GM18907 (cell line): ENCODE data around the gene IQSEC1.
A peak's percentile ranks its signal among the peaks of the same experiment; 100 is the strongest.

ENCODE experiments used
- ATAC-seq: cut with Tn5 transposase; IDR thresholded peaks from one replicate; pipeline ENCODE4 v1.9.1; 2021; ENCODE audit warnings: mild to moderate bottlenecking, moderate library complexity; ENCODE audit not compliant: unreplicated experiment

The IQSEC1 gene

DNA sequence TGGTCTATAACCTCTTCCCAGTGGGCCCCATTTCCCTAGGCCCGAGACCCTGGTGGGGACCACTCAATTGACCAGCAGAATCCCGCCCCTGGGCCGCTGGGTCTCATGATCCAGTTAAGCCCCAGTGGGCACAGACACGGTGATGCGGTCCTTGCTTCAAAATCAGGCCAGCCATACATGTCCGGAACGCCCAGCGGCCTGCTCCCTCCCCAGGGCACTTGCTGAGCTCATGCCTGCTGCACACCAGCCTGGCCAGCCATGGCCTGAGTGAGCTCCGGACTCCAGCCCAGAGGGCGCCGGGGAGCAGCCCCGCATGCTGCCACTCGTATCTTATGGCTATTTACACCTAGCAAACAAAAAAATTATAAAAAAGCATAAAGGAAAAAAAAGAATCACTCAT lies 34.4 kb upstream of the IQSEC1 start:
- ATAC-seq = no peak

DNA sequence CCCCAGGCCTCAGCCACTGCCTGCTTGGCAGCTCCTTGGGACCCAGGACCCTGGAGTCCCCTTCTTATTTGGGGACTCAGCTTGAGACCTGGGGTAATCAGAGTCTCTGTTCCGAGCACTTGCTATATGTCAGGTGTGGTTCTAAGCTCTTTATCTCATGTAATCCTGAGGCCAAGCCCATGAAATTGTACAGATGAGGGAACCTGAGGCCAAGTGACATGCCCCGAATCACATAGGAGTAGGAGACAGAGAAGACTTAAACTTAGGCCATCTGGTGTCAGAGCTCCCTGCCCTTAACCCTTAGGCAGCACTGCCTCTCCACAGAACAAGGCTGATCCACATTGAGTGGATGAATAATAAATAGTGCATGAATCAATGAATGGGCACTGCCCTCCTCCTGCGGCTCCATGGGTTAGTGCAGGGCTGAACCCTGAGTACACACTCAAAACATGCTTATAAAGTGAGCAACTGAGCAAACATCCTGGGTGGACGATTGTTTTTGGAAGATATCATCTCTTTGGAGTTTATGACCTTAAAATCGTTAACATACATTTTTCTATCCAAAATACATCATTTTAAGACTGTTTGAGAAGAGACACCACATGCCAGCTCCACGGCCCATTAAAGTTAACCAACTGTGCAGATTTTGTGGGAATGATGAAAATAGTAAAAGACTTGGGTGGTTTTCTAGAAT lies 33.2 kb upstream of the IQSEC1 start:
- no peak for ATAC-seq

DNA sequence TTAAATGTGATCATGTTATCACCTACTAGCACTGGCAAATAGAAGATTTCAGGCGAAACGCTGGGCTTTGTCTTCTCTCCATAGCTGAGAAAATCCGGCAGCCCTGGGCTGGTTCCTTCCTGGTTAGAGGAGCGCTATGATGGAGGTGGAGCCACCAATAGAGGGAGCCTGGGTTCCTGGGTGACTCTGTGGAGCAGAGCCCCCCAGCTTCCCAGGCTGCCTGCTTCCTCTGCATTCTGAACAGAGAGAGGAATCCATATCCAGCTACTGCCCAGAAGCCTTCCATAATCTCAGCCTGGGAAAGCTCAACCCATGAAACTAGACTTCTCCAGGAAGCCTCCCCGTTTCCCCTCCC lies 32.6 kb upstream of the IQSEC1 start:
- ATAC-seq = no peak

DNA sequence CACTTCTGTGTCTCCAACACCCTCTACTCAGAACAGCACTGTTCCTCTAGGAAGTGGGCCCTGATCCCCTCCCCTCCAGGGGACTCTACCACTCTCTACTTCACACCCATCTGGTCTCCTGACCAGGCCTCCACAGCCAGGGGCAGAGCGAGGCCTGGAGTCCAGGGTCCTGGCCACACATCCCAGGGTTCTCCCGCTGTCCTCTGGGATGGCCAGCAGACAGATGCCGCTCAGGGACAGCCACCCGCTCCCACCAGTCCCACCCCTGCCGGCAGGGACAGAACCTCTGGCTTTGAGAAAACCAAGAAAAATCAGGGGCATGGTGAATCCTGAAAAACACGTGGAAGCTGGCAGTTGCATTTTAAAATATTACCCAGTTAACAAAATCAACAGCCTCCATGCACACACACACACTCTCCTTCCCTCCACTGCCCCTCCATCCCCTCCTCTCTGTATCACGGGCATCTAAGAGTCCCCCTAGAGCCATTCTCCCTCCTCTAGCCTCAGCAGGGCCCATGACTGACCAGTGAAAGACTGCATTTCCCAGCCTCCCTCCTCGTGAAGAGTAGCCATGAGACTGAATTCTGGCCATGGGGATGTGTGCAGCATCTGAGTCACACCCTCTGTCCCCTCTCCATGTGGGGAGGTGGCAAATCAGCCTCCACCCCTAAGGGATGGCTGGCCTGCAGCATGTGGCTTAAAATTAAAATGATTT lies 32.1 kb upstream of the IQSEC1 start:
- no peak for ATAC-seq

DNA sequence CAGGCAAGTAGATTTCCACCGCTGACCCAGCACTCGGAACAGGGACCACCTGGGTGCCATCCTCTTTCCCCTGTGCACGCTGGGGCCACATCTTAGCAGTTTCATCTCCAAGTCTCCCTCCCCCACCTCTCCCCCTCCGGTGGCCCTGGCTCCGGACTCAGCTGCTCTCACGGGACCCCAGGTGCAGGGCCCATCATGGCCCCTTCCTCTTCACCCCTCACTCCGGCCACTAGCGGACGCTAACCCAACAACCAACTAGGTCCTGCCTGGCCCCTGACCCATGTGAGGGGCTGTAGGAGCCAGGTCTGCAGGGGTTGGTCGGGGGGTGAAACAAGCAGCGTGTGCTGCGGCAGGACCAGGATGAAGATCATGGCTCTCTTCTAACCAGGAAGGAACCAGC lies 31.3 kb upstream of the IQSEC1 start:
- no peak for ATAC-seq

DNA sequence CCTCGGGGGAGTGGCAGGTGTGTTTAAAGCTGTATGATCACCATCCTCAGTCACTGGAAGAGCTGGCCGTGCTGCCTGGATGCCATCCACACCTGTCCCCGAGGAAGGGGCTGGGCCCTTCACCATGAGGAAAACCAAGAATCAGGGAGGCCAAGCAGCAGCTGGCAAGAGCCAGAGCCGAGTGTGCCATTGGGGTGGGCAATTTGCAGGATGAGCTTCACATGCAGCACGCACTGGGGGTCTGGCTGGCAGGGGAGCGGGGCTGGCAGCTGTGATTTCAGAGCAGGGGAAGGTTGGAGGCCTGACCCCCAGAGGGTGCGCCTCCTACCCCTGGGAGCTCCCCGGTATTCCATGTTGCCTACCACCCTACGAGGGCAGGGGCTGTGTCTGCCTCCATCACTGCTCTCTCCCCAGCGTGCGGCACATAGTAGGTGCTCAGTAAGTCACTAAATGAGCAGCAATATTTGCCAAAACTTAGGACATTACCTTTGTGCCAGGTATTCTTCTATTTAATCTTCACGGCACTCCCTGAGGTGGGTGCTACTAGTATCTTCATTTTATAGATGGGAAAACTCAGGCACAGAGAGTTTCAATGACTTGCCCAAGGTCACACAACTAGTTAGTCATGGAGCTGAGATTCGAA lies 30.3 kb upstream of the IQSEC1 start:
- no peak for ATAC-seq

DNA sequence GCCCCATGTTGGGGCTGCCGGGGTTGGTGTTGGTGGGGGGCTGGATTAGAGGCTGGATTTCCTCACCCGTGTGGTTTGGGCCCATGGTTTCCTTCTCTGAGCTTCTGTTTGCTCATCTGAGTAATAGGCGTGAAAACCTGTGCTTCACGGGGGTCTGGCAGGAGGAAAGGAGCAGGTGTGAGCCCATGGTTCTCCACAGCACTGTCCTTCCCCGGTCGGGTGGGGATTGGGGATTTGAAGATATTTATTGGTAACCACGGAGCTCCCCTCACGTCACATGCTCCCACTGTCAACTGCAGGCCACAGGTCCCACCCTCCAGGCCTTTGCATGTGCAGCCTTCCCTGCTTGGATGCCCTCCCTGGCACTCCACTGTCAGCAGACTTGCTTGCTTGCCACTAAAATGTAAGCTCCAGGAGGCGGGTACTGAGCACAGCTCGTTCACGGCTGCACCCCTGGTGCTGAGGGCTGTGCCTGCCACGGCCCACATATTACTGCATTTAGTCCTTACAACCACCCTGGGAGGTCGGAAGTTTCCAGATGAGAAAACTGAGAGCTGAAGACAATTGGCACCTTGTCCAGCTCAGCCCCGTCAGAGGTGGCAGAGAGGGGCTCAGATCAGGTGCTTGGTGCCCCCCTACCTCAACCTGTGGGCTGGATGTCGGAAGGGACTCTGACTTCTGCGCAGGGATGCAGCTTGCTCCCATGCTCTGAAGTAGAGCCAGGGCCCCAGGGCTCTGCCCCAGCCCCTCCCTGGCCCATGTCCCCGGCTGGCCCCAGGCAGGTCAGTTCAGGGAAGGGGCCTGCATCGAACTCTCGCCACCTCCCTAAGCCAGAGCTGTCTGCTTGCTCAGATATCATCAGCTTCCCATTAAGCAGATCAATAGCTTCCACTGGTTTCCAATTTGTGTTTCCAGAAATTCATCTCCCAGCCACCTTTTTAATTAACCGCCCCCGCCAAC lies 29.4 kb upstream of the IQSEC1 start:
- ATAC-seq = no peak

DNA sequence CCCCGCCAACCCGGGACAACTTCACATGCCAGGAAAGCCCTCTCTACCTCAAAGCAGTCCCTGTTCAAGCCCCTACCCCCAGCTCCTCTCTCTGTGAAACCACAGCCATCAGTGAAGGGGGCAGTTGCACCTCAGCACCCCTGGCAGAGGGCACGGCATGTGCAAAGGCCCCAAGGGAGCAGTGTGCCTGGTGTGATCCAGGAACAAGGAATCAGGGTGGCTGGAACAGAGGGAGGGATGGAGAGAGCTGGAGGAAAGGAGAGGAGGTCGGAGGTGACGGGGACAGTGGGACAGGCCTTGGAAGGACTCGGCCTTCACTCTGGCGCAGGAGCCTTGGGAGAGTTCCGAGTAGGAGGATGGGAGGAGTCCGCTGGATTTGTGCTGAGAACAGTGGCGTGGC lies 26.5 kb upstream of the IQSEC1 start:
- no peak for ATAC-seq

DNA sequence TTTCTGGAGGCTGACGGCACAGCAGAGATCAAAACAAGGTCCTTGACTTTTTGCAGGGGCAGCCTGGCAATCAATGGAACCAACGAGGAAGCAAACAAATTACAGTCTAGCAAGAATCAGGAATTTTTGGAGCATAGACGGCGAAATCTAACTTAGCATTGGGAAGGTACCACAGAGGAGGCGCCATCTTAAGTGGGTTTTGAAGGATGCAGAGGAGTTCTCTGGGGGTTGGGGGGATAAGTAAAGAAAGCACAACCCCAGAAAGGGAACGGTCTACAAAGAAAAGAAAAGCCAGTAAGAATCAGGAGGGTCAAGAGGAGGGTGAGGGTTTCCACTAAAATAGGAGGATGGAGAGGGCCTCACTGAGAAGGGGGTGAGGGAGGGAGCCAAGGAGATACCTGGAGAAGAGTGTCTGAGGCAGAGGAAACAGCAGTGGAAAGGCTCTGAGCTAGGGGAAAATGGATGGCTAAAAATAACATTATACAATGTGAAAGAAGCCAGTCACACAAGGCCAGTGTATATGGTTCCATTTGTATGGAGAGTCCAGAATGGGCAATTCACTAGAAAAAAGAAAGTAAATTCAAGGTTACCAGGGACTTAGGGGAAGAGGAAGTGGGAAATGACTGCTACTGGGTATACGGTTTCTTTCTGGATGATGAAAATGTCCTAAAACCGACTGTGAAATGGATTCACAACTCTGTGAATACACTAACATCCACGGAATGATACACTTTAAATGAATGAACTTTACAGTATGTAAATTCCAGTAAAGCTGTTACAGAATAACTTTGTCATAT lies 25.2 kb upstream of the IQSEC1 start:
- no peak for ATAC-seq

DNA sequence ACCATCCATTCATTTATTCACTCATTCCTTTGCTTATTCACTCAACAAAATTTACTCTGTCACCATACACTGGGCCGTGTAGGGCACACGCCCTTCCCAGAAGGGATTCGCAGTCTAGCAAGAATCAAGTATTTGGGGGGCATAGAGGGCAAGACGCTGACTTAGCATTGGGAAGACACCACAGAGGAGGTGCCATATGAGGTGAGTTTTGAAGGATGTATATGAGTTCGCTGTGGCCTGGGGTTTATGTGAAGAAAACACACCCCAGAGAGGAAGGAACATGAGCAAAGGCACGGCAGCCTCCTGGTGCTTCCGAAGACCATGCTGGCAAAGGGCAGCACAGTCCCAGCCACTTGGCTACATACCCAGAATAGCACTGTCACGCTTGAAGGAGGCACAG lies 23.1 kb upstream of the IQSEC1 start:
- ATAC-seq = no peak

DNA sequence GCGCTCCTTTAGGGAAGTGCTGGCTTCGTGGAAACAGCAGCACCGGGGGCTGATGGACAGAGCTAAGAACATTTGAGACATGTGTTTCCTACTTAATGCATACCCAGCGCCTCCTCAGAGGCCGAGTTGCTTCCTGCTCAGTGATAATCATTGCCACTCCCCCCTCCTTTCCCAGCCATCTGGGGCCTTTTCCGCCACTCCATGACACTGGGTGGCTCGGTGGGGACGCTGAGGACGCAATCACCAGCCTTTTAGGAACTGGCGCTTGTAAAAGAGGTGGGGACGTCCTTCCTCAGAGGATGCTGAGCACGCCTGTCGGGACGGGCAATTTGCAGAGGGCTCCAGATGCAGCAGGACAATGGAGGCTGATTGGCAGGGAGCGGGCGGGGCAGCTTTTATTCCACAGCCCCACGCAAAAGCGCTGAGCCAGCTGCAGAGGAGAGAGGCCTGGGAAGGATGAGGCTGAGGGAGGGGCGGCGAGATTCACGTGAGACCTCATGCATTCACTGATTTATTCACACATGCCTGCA lies 22.2 kb upstream of the IQSEC1 start:
- no peak for ATAC-seq

DNA sequence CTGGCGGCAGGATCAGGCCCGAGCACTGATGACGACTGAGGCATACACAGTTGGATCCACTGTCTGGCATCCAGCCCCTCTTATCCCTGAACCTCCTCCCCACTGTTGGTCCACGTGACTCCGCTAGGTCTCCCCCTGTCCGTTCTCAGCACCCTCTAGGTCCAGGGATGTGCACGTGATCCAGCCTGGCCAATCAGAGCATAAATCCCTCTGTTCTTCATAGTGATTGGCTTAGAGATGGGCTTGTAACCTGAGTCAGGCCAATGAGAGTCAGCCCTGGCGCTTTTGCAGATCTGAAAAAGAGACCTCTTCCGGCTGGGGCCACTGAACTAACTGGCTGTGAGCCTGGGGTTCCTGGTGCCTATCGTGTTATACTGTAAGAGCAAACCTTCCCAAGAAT lies 20.5 kb upstream of the IQSEC1 start:
- ATAC-seq = no peak

DNA sequence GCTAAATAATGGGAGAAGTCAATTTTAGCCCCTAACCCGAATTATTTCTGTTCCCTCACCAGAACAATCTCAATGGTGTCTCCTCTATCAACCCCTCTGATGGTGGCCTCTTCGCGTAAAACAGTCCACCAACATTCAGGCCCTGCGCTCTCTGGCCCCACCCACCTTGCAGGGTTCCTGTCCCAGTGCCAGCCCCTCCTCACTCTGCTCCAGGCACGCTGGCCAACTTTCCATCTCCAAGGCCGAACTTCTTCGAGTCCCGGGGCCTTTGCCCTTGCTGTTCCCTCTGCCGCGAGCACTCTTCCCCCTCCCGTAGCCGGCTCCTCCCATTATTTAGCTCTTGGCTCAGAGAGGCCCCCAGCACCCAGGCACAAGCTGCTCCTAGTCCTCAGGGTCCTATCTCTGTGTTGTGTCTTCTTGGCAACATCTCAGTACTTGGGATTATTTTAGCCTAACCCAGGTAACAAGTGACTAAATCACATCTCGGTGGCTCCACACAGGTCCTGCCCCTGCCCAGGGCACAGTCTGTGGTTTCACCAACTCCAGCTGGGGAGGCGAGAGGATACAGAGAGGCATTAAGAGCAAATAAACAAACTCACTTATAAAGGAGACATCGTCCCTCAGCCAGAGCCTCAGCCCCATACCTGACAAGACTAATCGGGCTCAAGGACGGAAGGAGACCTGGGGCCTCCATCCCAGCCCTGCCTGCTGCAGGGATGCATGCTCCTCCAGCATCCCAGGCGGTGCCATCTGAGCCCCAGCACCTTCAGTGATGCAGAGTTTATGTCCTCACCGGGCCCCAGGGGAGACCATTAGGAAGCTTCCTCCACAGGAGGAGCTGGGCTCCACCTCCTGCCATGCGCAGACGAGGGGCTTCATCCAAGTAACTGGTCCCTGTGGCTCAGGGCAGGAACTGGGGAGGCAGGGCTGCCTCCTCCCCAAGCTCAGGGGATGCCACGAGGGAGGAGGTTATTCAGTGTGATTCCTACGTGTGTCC lies 19.7 kb upstream of the IQSEC1 start:
- ATAC-seq = no peak

DNA sequence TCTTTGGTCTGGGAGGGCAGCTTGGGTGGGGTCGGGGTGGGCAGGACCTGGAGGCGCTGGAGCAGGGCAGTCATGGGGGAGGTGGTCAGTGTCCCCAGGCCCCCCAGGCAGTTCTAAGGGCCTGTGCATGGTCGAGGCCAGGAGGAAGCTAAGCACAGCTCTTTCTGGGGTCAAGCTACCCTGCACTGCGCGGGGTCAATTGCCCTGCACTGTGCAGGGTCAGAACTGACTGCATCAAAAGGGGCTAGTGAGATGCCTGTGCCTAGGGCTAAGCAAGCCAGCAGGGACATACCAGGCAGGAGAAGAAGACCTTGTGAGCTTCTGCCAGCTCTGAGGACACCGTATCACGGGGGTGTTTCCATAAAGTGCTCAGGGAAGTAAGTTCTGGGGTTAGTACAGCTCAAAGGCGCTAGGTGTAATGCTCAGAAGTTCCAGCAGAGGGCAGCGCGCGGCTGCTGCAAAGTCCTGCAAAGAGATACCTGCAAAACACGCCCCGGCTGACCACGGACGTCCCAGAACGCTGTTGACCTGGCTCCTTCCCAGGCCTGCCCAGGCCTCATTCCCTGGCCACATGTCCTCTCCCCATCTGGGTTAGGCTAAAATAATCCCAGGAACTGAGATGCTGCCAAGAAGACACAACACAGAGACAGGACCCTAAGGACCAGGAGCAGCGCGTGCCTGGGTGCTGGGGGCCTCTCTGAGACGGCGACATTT lies 18.8 kb upstream of the IQSEC1 start:
- peak; percentile 67 for ATAC-seq

DNA sequence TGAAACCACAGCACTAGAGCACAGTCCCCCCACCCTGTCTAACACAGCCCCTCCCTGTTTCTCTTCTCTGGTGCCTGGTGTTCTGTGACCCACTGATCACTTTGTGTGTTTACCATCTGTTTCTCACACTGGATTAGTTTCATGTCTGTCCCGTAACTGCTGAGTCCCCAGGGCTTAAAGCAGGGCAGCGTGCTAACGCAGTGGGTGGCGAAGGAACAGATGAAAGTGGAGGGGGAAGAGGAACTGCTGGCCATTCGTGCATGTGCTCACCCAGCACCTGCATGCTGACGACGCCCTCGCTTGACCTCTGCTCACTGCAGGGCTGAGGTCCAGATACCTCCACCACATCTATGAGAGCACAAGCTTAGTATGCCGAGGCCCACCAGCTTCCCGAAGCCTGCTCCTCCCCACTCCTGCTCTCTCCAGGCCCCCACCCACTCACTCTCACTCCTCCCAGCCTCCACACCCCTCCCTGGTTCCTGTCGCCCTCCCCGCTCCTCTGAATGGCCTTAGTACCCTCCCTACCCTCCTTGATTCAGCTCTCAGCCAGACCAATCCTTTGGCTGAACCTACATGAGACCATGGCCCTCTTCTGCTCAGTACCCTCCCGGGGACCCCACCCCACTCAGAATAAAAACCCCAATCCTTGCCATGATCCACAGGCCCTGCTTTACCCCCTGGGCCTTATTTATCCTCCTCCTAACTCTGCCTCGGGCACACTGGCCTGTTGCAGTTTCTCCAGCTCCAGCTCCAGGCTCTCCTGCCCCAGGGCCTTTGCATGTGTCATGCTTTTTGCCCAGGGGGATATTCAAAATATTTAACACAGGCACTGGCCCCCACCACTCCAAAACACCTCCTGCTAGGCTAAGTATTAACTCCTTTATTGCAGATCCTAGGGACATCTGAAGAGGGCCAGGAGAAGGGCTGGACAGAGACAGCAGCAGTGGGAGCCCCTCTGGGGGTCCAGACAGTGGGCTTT lies 15.1 kb upstream of the IQSEC1 start:
- peak; percentile 32 for ATAC-seq

DNA sequence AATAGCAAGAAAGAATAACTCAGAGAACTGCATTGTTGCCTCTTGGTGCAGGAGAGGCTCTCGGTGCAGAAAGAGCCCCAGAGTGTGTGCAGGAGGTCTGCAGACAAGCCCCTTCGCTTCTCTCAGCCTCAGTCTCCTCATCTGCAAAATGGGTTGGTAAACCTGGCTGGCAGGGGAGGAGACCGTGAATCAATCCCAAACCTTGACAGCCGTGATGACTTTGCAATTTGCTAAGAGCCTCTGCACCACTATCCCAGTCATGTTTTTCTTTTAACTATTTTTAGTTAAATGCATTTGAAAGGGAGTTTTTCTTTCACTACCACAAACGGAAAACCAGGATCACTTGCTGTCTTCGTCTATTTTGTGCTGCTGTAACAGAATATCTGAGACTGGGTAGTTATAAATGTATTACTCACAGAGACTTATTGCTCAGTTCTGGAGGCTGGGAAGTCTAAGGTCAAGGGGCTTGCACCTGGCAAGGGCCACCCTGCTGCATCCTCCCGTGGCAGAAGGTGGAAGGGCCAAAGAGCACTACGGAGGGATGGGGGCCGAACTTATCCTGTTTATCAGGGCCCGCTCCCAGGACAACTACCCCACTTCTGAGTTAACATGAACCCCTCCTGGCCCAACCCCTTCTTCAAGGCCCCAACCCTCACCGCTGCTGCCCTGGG lies 14.2 kb upstream of the IQSEC1 start:
- ATAC-seq = no peak
